GM21447 (cell line): ENCODE data around the gene CTSD.
"Not testable (repeated sequence)": the region's sequence is repeated elsewhere in the genome, so short reads cannot be mapped to it uniquely, and the experiment has no call there.

Source experiments
- ATAC-seq: cut with Tn5 transposase; IDR thresholded peaks from one replicate; pipeline ENCODE4 v1.9.1; 2021; ENCODE audit not compliant: unreplicated experiment

CTSD gene

DNA sequence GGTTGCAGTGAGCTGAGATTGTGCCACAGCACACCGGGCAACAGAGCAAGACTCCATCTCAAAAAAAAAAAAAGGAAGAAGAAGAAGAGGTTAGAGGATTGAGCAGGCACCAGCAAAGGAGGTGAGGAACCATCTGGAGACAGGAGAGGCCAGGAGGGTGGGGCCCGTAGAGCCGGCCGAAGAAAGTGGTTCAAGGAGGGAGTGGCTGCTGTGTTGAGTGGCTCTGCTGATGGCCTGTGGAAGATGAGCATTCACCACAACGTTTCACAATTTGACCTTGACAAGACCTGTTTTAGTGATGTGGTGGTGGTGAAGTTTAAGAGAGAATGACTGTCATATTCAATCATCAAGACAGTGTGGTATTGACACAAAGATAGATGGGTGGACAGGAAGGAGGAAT lies 6.8 kb upstream of the CTSD start:
- no peak for ATAC-seq

DNA sequence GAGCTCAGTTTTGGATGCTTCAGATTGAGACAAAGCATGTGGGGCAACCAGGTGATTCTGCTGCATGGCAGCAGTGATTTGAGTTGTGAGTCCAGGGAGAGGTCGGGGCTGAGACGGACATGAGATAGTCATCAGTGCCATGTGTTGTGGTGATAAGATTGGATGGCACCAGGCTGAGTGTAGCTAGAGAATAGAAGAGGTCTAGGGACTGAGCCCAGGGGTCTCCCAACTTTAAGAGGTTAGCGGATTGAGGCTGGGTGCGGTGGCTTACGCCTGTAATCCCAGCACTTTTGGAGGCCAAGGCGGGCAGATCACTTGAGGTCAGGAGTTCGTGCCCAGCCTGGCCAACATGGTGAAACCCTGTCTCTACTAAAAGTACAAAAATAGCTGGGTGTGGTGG lies 6.3 kb upstream of the CTSD start:
- no peak for ATAC-seq

DNA sequence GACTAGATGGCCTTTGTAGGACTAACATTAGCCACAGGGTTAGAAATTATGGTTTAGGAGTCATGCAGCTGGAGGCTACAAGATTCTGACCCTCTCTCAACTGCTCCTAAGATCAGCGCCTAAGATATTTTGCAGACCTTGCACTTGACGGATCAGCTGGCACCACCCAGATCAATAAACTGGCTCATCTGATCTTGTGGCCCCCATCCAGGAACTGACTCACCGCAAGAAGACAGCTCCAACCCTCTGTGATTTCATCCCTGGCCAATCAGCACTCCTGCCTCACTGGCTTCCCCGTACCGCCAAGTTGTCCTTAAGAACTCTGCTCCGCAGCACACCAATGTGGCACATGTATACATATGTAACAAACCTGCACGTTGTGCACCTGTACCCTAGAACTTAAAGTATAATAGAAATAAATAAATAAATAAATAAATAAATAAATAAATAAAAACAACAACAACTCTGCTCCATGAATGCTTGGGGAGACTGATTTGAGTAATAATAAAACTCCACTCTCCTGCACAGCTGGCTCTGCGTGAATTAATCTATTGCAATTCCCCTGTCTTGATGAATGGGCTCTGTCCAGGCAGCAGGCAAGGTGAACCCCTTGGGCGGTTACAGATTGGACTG lies 5.7 kb upstream of the CTSD start:
- ATAC-seq: not testable (repeated sequence)

DNA sequence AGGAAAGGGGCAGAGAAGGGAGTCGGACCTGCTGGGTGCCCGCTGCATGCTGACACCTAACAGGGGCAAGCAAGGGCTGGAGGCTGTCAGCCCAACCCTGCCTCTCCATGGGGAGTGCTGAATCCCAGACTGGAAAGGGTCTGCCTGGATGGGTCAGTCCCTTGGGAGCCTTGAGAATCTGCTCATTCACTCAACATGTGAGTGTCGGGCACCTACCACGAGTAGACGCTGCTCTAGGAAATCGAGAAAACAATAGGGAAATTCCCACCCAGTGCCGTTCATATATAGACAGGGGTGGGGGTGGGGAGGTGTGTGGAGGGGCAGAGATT lies 4.4 kb upstream of the CTSD start:
- no peak for ATAC-seq

DNA sequence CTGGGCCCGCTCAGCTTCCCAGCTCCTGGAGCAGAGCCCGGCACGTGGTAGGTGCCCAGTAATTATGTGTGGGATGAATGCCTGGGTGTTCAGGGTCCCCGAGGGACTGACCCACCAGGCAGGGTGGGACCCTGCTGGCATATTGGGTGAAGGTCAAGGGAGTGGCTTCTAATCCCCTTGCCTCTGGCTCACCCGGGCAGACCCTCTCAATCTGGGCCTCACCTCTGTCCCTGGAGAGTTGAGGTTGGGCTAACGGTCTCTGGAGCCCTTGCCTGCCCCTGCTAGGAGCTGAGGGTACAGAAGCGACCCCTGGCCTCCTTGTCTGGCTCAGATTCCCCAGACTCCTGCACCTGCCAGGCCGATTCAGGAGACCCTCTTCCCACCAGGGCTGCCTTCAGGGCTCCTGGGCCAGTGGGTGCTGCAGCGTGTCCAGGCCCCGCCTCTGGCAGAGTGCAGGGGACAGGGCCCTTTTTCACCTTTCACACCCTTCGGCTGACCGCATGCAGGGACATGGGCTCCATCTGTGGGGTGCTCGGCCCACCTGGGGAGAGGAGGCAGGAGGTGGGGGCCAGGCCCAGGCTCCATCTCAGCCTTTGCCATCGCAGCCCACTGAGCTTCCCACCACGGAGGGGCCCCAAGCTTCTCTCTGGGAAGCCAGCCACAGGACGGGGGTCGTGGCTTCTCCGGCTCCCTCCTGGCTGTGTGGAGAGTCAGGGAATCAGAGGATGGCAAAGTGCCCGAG lies 3.8 kb upstream of the CTSD start:
- ATAC-seq: no peak

DNA sequence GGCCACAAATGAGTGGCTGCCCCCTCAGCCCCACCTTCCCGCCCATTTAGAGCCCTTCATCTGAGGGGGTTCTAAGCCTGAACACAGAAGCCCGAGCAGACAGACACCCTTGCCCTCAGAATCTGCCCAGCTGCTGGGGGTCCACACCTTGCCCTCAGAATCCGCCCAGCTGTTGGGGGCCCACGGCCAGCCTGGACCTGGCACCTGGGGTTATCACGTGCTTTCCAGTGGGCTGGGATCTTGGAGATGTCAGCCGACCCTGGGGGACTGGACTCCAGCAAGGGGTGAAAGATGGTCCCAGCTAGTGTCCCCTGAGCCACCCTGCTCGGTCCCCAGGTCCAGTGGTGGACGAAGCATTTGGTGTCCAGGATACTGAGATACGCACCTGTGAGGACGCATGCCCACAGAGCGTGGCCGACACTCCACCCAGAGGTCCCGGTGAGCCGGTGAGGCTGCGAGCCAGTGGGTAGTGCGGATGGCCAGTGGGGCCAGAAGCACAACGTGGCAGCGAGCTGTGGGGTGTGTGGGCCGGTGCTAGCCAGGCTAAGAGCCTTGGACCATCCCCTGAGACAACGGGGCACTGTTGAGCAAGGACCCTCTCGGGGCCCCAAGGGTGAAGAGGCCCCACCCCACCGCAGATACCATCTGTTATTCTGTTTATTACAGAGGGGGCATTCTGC lies 3.1 kb upstream of the CTSD start:
- no peak for ATAC-seq

DNA sequence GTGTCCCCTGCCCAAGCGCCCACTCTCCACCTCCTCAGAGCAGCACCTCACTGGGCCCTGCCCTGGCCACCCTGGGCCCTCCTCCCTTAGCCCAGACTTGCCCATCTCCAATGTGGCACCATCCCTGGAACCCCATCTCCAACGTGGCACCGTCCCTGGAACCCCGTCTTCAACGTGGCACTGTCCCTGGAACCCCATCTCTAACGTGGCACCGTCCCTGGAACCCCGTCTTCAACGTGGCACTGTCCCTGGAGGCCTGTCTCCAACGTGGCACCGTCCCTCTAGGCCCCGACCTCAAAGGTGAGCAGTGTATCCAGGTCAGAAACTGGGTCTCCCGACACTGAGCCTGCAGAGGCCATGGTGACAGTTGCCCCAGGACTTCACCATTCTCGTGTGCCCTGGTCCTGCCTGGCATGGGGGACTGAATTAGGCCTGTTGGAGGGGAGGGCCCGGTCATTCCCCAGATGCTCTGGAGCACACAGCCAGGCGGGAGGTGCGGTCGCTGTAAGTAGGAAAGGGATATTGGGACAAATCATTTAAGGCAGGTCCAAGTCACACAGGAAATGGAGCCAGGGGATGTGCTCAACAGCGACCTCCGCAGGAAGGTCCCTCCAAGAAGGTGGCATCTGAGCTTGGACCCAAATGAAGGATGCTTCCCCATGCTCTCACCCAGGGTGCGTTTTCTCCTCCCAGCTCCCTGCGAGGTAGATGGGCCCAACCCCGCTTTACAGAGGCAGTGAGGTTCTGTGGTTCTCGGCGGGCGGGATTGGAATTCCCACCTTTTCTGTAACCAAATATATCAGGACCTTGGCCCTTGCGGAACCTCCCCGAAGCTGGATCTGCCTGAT lies 2.4 kb upstream of the CTSD start:
- ATAC-seq: no peak

DNA sequence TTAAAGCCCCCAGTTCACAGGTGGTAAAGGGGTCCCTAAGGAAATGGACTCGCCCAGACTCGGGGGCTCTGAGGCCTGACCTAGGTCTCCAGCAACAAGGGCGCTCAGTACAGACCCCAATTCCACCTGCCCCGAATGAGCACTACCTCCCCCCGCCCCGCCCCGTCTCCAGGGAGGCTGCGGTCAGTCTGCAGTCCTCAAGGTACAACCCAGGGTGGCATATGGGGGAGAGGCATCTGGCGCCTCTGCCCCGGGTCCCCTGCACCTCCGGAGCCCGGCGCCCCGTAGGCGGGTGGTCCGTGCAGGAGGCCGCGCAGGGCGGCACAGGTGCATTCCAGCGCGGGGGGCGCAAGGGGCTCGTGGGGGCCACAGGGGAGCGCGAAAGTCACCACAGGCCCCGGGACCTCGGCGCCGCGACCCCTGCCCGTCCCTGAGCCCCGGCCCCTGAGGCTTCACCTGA lies 361 bp downstream of the CTSD start:
- ATAC-seq: peak; percentile 25

DNA sequence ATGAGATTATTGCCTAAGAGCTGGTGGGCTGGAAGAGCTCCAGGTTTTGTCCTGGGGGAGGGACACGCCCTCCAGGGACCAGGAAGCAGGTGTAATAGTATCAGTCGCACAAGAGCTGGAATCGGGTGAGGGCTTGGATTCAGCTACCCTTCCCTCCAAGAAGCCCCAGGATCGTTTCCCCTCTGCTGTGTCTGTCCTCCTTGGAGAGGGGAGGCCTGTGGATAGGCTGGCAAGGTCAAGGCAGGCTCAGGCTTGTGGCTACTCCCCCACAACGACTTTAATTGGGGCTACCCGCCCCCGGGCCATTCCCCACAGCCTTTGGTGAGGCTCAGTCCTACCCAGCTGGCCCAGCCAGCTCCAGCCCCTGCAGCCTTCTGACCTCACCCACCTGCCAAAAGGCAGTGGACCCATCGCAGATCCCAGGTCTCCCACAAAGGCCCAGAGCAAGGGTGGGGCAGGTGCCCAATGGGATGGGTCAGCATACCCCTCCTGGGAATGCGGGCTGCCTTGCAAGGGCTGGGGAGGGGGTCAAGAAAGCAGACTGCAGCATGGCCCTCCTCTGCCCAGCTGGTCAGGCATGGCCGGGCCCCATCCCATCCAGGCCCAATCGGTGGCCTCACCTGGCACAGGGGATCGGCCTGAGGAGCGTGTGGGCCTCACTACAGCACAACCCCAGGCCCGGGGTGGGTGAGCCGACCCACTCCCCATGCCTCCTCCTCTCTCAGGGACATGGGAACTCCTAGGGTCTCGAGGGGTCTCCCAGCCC lies 1.0 kb downstream of the CTSD start:
- peak; percentile 7 for ATAC-seq

DNA sequence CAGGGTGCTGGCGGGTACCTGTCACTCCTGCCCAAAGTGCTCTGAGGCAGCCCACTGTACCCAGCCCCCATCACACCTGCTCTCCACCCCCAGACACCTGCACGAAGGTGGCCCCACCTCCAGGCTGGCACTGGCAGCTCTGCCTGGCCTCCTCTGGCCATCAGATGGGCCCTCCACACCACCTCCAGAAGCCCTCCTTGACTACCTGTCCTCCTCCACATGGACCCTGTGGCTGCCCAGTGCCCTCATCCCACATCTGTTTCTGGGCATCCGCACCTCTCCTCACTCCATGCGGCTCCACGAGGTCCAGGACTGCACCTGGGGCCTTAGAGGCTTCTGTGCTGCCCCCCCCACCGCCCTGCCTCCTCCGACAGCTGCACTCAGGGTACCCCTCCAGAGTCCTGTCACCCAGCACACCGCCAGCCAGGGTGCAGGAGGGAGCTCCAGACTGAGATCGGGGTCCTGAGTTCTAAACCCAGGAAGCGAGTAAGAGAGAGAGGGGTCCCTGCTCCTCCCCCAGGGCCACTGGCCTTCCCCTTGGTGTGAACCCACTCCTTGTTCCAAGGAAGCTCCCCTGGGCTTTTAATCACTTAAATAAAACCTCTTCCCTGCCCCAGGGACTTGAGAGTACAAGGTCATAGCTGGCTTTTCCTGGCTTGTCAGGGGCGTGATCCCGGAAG lies 1.7 kb downstream of the CTSD start:
- no peak for ATAC-seq

DNA sequence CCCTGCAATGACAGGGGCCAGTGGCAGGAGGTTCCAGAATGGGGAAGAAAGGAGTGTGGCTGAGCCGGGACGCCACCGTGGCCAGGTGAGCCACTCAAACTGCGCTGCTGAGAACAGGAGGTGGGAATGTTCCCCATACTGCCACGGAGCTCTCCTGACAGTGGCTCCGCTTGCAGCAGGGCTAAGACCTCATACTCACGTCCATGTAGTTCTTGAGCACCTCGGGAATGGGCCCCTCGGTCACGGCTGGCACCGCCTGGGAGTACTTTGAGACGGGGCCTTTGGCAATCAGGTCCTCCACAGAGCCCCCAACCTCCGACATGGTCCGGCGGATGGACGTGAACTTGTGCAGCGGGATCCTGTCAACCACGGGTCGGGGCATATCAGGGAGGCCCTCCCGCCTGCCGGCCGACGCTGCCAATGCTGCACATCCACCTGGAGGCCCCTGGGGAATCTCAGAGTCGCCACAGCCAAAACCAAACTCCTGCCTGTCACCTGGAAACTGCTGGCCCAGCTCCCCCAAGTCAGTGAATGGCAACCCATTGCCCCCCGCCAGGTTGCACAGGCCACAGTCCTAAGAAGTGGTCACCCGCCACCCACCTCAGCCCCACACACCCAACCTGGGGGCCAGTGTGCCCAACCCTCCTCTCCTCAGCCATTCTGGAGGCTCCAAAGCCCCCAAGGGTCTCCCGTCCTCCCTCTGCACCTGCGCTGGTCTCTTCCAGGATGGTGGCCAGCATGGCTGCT lies 2.4 kb downstream of the CTSD start:
- no peak for ATAC-seq

DNA sequence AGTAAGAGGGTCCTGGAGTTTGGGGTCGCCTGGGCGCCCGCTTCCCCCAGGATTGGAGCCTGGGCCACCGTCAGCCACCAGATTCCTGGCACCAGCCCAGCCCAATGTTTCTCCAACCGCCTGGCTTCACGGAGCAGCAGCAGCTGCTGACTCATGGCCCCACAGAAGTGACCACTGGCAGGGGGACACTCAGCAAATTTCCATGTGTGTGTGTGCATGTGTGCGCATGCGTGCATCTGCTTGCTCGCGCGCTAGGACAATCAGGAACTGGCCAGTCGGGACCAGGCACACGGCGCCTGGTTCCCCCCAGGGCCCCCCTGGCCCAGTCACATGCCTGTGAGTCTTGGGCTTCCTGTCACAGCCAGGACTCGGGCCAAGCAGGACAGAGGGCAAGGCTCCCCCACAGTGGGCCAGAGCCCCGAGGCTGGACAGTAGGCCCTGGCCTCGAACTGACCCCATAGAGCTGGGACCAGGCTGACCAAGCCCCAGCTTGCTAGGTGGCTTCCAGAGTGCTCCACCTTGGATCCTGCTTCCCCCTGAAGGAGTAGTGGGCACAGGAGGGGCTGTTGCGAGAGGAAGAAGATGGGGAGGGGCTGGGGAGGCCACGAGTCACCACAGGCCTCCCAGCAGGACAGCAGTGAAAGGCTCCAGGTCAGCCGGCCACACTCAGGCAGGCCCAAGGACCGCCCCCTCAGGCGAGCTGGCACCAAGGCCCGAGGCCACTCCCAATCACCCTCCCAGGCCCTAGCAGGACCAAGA lies 3.2 kb downstream of the CTSD start:
- no peak for ATAC-seq

DNA sequence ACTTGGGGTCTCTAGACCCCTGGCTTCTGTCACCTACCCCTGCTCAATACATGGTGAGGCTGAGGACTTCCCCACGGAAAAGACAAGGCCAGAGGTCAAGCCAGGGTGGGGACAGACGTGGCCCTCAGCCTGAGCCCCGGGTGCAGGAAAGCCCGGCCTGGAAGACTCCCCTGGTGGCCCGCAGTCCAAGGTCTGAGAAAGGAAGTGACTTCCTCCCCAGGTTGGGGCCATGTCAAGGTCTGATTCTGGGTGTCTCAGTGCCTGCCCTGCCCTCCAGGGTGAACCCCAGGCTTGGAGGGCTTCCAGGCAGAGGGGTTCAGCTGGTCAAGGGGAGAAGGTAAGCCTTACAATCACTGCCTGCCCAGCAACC lies 3.9 kb downstream of the CTSD start:
- ATAC-seq: no peak

DNA sequence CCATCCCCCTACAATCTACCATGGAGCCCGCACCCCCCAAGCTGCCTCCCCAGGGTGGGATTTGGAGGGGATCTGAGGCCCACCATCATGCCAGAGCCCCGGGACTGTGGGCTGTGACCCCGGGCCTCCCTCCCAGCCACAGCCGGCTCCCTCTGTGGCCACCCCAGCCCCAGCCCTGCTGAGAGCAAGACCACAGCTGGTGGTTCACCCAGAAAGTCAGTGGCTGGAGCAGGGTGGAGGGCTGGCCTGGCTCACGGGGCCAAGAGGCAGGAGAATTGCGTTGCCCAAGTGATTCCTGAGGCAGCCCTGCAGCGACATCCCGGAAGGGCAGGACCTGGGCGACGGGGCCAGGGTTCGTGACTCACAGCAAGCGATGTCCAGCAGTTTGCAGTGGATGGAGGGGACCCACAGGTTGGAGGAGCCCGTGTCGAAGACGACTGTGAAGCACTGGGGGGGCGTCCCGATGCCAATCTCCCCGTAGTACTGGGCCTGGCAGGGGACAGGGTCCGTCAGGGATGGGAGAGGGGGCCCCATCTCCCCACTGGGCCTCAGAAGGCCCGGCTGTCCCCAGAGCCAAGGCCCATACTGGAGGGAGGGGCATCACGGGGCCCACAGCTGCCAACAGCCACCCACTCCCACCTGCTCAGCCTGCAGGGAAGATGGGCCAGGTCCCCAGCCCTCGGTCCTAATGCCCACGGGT lies 4.4 kb downstream of the CTSD start:
- ATAC-seq: no peak

DNA sequence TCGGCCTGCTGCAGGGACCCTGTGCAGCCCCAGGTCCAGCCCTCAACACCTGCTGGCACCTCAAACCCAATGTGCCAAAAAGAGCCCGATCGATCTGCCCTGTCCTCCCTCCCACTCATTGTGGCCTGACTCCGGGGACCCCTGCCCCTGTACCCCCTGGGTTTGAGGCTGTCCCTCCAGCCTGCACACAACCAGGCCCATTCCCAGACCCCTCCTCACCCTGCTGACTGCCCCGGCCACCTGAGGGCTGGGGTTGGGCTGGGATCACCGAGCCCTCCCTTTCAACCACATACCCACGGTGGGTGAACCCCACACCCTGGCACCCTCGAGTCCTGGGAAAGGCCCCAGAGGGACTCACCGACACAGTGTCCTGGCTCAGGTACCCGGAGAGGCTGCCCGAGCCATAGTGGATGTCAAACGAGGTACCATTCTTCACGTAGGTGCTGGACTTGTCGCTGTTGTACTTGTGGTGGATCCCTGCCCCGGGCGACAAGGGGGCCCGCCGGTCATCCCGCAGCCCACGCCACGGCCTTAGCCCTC lies 5.0 kb downstream of the CTSD start:
- ATAC-seq: no peak

DNA sequence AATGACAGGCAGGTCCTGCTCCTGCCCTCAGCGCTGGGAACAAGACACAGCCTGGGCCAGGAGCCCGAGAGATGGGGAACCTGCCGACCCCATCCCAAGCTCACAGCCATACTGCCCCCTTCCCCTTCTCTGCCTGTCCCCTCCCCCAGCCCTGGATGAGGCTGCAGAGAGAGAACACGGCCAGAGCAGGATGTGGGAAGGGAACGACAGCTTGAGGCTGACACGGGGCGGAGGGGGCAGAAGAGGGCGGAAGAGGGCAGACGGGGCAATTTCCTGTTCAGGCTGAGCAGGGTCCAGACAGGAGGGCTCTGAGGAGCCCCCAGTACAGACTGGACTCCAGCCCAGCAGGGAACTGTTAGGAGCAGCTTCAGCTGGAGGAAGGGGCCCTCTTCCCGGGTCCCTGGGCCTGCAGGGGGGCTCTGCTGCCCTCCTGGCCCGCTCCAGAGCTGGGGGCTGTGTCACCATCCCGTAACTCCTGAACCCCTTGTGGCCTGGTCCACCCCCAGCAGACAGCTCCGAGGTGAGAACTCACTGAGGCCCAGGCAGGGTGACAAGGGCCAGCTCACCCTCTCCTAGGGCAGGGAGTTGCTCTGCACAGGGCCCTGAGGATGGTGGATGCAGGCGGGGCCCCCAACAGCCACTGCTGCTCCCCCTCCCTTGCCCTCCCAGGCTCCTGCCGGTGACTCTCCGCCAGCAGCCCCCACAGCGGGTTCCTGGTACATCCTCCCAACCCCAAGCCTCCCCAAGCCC lies 5.7 kb downstream of the CTSD start:
- ATAC-seq: no peak
